ENCODE measurements around the gene FTCDNL1.

The FTCDNL1 gene

GRCh38 chr2:199842631-199843395 lies 8.2 kb downstream of the FTCDNL1 start:
- no peak for DNase-seq (ENCODE audit: low spot score)

- no peak for DNase-seq (ENCODE audit: low spot score)
Measured at GRCh38 chr2:199841409-199841808, 9.6 kb downstream of the FTCDNL1 start.

GRCh38 chr2:199838399-199838798 lies 12.6 kb downstream of the FTCDNL1 start:
- no peak for DNase-seq (ENCODE audit: low spot score)

GRCh38 chr2:199836943-199837342 lies 14.0 kb downstream of the FTCDNL1 start:
- DNase-seq (ENCODE audit: low spot score): no peak

- DNase-seq (ENCODE audit: low spot score): no peak
Measured at GRCh38 chr2:199833525-199833924, 17.5 kb downstream of the FTCDNL1 start.

- no peak for DNase-seq (ENCODE audit: low spot score)
Measured at GRCh38 chr2:199830531-199830930, 20.5 kb downstream of the FTCDNL1 start.

GRCh38 chr2:199829628-199830027 lies 21.4 kb downstream of the FTCDNL1 start:
- no peak for DNase-seq (ENCODE audit: low spot score)

GRCh38 chr2:199819746-199820145 lies 31.2 kb downstream of the FTCDNL1 start:
- no peak for DNase-seq (ENCODE audit: low spot score)

- DNase-seq (ENCODE audit: low spot score): no peak
Measured at GRCh38 chr2:199818754-199819153, 32.2 kb downstream of the FTCDNL1 start.

GRCh38 chr2:199818026-199818425 lies 33.0 kb downstream of the FTCDNL1 start:
- DNase-seq (ENCODE audit: low spot score): no peak

GRCh38 chr2:199814817-199815211 lies 36.2 kb downstream of the FTCDNL1 start:
- DNase-seq (ENCODE audit: low spot score): no peak

GRCh38 chr2:199814101-199814816 lies 36.7 kb downstream of the FTCDNL1 start:
- no peak for DNase-seq (ENCODE audit: low spot score)

GRCh38 chr2:199812493-199812892 lies 38.5 kb downstream of the FTCDNL1 start:
- DNase-seq (ENCODE audit: low spot score): no peak

GRCh38 chr2:199811346-199811745 lies 39.6 kb downstream of the FTCDNL1 start:
- no peak for DNase-seq (ENCODE audit: low spot score)

- no peak for DNase-seq (ENCODE audit: low spot score)
Measured at GRCh38 chr2:199810422-199811171, 40.4 kb downstream of the FTCDNL1 start.

GRCh38 chr2:199807966-199808365 lies 43.0 kb downstream of the FTCDNL1 start:
- no peak for DNase-seq (ENCODE audit: low spot score)

GRCh38 chr2:199806179-199806578 lies 44.8 kb downstream of the FTCDNL1 start:
- no peak for DNase-seq (ENCODE audit: low spot score)

GRCh38 chr2:199804831-199805230 lies 46.2 kb downstream of the FTCDNL1 start:
- no peak for DNase-seq (ENCODE audit: low spot score)

- no peak for DNase-seq (ENCODE audit: low spot score)
Measured at GRCh38 chr2:199798831-199799580, 52.0 kb downstream of the FTCDNL1 start.

GRCh38 chr2:199797431-199798403 lies 53.3 kb downstream of the FTCDNL1 start:
- no peak for DNase-seq (ENCODE audit: low spot score)

GRCh38 chr2:199792381-199792780 lies 58.6 kb downstream of the FTCDNL1 start:
- DNase-seq (ENCODE audit: low spot score): no peak
